ENCODE measurements around the gene IGFLR1. TPM values are rescaled to one million over a fixed set of nuclear protein-coding genes. Genes with fewer than 3 reads are reported as not detected.

IGFLR1 gene
- total and polyA plus RNA-seq, 9 of the 15 experiments (the other 6 are each of a cell fraction or from before 2014, with no cell fraction given): 1.0 to 14.3 (median 4.6) TPM

DNA sequence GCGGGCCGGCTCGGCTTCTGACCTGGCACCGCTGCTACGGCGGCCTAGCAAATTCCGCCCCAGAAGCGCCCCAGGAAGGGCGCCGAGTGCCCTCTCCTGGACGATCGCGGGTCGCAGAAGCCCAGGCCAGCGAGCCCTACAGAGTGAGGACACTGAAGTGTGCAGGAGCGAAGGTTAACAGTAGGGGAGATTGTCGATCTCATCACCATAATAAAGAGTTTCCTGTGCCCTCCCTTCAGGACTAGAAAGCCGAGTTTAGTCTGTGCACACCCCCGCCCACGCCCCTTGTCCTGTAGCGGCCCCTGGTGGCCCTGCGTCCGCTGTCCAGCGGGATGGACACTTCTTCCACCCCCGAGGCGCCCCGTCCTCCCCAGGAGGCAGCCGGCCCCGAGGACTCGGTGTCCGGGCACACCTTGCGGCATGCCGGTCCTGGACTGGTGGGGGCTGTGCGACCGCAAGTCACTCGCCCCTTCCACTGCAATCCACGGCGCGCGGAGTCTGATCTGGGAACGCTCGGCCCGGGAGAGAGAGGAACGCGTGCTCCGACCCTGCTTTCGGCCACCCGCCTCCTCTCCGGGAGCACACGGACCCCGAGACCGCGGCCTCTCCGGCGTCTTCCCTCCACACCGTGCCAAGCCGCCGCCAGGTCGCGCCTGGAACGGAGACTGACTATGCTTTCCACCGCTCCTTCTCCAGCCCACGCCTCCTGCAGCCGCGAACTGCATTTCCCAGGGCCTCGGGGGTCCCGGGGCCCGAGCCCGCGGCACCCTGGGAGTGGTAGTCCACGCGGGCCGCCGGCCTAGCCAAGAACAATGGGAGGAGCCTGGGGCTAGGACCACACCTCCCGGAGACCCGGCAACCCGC, 25.2 kb downstream of the IGFLR1 start (continued):
- TF ChIP-seq, protein P1, sequence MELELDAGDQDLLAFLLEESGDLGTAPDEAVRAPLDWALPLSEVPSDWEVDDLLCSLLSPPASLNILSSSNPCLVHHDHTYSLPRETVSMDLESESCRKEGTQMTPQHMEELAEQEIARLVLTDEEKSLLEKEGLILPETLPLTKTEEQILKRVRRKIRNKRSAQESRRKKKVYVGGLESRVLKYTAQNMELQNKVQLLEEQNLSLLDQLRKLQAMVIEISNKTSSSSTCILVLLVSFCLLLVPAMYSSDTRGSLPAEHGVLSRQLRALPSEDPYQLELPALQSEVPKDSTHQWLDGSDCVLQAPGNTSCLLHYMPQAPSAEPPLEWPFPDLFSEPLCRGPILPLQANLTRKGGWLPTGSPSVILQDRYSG (tag; conservative IDR thresholded peaks at IDR 0.05; ENCODE audit: low read depth): no peak
- no peak for TF ChIP-seq CREBBP (IDR thresholded peaks at IDR 0.05; ENCODE audit: low read depth, low read length)
- 0 out of 2 replicates have a peak, but pooled peaks have one; percentile 60 for TF ChIP-seq ZNF175 (CRISPR knock-in tag; IDR thresholded peaks at IDR 0.05; ENCODE audit: low read depth)
- TF ChIP-seq RBFOX2 (IDR thresholded peaks at IDR 0.05; ENCODE audit: low read depth, low read length): peak; percentile 86
- no peak for TF ChIP-seq SAFB2 (IDR thresholded peaks at IDR 0.05; ENCODE audit: borderline replicate concordance, low read depth, low read length, severe bottlenecking)
- TF ChIP-seq, protein P2, sequence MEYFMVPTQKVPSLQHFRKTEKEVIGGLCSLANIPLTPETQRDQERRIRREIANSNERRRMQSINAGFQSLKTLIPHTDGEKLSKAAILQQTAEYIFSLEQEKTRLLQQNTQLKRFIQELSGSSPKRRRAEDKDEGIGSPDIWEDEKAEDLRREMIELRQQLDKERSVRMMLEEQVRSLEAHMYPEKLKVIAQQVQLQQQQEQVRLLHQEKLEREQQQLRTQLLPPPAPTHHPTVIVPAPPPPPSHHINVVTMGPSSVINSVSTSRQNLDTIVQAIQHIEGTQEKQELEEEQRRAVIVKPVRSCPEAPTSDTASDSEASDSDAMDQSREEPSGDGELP (CRISPR knock-in tag; IDR thresholded peaks at IDR 0.05; ENCODE audit: borderline replicate concordance): peak; percentile 68; the same call in 1 of the 2 replicates
- no peak for TF ChIP-seq ZNF253 (CRISPR knock-in tag; conservative IDR thresholded peaks at IDR 0.05)
- TF ChIP-seq, protein P3, sequence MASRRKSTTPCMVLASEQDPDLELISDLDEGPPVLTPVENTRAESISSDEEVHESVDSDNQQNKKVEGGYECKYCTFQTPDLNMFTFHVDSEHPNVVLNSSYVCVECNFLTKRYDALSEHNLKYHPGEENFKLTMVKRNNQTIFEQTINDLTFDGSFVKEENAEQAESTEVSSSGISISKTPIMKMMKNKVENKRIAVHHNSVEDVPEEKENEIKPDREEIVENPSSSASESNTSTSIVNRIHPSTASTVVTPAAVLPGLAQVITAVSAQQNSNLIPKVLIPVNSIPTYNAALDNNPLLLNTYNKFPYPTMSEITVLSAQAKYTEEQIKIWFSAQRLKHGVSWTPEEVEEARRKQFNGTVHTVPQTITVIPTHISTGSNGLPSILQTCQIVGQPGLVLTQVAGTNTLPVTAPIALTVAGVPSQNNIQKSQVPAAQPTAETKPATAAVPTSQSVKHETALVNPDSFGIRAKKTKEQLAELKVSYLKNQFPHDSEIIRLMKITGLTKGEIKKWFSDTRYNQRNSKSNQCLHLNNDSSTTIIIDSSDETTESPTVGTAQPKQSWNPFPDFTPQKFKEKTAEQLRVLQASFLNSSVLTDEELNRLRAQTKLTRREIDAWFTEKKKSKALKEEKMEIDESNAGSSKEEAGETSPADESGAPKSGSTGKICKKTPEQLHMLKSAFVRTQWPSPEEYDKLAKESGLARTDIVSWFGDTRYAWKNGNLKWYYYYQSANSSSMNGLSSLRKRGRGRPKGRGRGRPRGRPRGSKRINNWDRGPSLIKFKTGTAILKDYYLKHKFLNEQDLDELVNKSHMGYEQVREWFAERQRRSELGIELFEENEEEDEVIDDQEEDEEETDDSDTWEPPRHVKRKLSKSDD (conservative IDR thresholded peaks at IDR 0.05; ENCODE audit: low read length): no peak
- no peak for TF ChIP-seq NCOA6 (IDR thresholded peaks at IDR 0.05)
- TF ChIP-seq SRF (CRISPR knock-in tag; IDR thresholded peaks at IDR 0.05): no peak; a peak in 1 of 4 replicates
- no peak for TF ChIP-seq SRSF9 (IDR thresholded peaks at IDR 0.05; ENCODE audit: borderline replicate concordance, low read depth, low read length)
- TF ChIP-seq, protein P4, sequence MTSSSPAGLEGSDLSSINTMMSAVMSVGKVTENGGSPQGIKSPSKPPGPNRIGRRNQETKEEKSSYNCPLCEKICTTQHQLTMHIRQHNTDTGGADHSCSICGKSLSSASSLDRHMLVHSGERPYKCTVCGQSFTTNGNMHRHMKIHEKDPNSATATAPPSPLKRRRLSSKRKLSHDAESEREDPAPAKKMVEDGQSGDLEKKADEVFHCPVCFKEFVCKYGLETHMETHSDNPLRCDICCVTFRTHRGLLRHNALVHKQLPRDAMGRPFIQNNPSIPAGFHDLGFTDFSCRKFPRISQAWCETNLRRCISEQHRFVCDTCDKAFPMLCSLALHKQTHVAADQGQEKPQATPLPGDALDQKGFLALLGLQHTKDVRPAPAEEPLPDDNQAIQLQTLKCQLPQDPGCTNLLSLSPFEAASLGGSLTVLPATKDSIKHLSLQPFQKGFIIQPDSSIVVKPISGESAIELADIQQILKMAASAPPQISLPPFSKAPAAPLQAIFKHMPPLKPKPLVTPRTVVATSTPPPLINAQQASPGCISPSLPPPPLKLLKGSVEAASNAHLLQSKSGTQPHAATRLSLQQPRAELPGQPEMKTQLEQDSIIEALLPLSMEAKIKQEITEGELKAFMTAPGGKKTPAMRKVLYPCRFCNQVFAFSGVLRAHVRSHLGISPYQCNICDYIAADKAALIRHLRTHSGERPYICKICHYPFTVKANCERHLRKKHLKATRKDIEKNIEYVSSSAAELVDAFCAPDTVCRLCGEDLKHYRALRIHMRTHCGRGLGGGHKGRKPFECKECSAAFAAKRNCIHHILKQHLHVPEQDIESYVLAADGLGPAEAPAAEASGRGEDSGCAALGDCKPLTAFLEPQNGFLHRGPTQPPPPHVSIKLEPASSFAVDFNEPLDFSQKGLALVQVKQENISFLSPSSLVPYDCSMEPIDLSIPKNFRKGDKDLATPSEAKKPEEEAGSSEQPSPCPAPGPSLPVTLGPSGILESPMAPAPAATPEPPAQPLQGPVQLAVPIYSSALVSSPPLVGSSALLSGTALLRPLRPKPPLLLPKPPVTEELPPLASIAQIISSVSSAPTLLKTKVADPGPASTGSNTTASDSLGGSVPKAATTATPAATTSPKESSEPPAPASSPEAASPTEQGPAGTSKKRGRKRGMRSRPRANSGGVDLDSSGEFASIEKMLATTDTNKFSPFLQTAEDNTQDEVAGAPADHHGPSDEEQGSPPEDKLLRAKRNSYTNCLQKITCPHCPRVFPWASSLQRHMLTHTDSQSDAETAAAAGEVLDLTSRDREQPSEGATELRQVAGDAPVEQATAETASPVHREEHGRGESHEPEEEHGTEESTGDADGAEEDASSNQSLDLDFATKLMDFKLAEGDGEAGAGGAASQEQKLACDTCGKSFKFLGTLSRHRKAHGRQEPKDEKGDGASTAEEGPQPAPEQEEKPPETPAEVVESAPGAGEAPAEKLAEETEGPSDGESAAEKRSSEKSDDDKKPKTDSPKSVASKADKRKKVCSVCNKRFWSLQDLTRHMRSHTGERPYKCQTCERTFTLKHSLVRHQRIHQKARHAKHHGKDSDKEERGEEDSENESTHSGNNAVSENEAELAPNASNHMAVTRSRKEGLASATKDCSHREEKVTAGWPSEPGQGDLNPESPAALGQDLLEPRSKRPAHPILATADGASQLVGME (CRISPR knock-in tag; IDR thresholded peaks at IDR 0.05): 0 out of 2 replicates have a peak, but pooled peaks have one; percentile 62
- TF ChIP-seq, protein P5, sequence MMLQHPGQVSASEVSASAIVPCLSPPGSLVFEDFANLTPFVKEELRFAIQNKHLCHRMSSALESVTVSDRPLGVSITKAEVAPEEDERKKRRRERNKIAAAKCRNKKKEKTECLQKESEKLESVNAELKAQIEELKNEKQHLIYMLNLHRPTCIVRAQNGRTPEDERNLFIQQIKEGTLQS (IDR thresholded peaks at IDR 0.05): no peak
- TF ChIP-seq, protein P5 (CRISPR knock-in tag; conservative IDR thresholded peaks at IDR 0.05): no peak; the same call in 1 of the 2 replicates
